Activated naive CD4-positive, alpha-beta T cell (primary cell): ENCODE data around the gene MALRD1.
"Not testable (repeated sequence)": the region's sequence is repeated elsewhere in the genome, so short reads cannot be mapped to it uniquely, and the experiment has no call there.

ENCODE experiments used
- DNase-seq, 4 experiments: peaks; one replicate each; lab custom pipeline; 2025; lab: John Stamatoyannopoulos, UW

Gene MALRD1

DNA sequence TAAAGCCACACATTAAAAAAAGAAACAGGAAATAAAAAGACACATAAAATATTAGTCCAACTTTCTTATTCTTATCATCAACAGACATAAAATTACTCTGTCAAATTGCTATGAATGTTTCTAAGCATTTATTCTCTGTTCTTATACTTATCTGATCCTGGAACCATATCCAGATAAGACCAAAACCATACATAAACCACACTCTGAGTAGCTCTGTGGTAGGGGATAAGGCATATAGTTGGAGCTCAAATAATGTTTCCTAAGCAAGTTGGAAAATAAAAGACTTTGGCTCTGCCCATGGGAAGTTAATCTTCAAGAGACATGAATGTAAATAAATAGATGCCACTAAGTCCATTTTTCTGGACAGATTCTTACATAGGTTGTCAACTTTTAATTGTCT lies 664.6 kb downstream of the MALRD1 start:
- DNase-seq = no peak

DNA sequence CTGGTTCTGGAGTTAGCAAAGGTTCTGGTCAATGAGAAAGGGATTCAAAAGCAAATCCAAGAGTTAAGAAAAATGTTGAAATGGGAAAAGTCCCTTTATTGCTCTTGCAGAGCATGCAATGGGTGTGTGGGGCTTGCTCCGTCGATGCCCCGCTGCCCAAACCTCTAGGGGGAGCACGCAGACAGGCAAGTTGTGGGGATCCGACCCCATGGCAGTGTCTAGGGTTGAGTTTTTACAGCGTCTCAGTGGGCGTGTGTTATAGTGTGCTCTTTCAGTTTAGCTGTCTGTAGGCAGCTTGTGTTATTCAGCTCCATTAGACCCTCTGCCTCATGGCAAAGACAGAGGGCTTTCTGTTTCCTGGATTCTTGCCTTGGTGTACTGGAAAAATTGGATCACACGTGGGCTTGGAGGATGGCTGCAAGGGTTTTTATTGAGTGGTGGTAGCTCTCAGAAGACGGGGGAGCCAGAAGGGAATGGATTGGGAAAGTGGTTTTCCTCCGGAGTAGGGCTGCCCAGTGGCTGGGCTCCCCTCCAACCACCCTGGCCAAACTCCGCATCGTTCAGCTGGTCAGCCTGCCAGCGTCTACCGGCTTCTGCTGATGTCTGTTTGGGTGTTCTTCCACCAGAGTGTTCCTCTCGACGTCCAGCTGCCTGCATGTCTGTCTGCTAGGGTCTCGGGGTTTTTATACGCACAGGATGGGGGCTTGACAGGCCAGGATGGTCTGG lies 665.4 kb downstream of the MALRD1 start:
- DNase-seq = no peak

GRCh38 chr10:19719284-19719683 lies 670.7 kb downstream of the MALRD1 start:
- DNase-seq = no peak

DNA sequence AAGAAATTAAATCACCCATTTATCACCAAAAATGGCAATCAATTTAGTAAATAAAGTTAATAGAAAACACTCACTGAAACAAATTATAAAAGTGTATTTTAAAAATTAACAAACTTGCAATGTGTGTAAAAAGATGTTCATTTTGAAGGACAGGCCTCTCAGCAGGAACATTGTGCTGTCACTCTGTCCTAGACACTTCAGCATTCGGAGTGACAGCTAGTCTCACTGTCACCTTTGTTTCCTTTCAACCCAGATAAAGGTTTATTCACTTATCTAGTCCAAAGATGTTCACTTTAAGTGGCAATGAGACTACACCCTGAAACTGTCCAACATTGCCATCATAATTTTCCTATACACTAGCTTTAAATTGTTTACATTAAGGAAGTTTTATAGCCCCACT lies 675.7 kb downstream of the MALRD1 start:
- no peak for DNase-seq

GRCh38 chr10:19728376-19728775 lies 679.8 kb downstream of the MALRD1 start:
- DNase-seq = no peak

GRCh38 chr10:19728964-19729363 lies 680.4 kb downstream of the MALRD1 start:
- DNase-seq = no peak

DNA sequence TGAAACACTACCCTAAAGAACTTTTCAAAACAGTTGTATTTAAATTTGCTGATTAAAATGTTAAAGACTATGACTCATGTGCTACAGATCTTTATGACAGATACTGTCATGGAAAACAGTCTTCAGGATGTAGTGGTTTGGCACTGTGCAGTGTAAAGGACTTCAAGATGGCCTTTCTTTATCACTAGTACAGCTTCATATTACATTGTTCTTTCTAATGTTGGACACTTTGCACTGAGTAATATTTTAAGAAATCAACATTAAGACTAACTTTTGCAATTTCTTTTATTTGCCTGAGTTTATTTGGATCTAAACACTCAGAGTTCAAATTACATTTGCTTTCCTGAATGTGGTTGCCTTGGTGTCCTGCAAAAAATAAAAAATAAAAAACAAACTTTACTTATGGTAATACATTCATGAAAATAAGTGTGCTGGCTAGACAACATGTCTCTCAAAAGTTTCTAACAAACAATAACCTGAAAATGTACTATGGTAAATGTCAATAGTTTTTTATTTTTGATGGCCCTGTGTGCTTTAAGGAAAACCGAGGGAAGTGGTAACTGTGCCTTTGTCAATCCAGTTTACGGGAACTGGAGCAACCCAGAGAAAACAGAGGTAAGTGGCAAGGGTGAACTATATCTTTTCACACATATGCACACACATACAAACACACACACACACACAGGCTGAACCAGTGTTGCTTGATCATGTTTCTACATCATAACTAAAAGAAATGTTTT lies 681.7 kb downstream of the MALRD1 start:
- DNase-seq = no peak

- no peak for DNase-seq
Observed at GRCh38 chr10:19730907-19731217, 682.3 kb downstream of the MALRD1 start.

GRCh38 chr10:19731560-19731959 lies 683.0 kb downstream of the MALRD1 start:
- no peak for DNase-seq

GRCh38 chr10:19738440-19738839 lies 689.8 kb downstream of the MALRD1 start:
- no peak for DNase-seq

- not testable (repeated sequence) for DNase-seq
Observed at GRCh38 chr10:19739232-19739631, 690.6 kb downstream of the MALRD1 start.

DNA sequence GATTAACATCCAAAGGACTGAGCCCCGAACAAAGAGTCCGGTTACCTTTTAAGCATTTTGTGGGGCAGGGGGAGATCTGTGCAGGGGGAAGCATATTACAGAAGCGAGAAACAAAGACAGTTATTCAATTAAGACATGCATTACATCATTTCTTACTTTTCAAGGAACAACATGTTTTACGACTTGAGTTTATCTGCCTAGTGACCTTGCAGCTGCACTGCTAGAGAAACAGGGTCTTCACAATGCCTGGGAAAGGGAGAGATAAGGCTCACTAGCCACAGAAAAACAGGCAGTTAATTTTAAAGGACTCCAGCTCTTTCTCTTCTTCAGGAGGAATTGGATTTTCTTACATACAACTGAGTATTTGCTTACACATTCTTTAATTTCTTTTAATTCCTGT lies 693.5 kb downstream of the MALRD1 start:
- not testable (repeated sequence) for DNase-seq

DNA sequence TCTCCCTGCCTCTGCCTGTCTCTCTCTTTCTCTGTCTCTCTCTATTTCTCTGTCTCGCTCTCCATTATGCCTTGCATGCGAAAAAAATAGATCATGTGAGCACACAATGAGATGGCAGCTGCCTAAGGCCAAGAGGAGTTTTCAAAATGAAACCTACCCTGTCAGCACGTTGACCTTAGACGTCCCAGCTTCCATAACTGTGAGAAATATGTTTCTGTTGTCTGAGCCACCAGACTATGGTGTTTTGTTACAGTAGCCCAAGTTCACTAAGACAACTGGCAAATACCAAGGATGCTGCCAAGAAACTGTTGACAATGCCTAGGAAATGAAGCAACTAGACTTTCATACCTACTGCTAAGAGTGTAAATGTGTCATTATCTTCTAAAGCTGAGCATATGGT lies 697.1 kb downstream of the MALRD1 start:
- no peak for DNase-seq

GRCh38 chr10:19749185-19749729 lies 700.7 kb downstream of the MALRD1 start:
- no peak for DNase-seq

DNA sequence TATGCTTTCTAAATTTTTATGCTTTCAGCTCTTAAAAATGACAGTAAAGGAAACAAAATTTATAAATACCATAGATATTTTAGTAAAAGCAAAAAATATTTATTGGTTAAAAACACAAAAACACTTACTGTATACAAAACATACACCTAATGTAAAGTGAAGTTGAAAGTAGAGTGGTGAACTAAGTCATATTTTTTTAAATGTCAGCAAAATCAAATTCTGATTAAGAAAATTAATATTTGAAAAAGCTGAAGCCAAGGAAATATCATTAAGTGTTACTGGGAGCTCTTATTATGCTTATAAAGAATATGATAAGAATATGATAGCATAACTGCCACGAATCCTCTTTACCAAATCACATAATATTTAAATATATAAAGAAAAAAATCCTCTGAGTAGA lies 702.4 kb downstream of the MALRD1 start:
- no peak for DNase-seq

GRCh38 chr10:19756919-19757318 lies 708.3 kb downstream of the MALRD1 start:
- DNase-seq = no peak

DNA sequence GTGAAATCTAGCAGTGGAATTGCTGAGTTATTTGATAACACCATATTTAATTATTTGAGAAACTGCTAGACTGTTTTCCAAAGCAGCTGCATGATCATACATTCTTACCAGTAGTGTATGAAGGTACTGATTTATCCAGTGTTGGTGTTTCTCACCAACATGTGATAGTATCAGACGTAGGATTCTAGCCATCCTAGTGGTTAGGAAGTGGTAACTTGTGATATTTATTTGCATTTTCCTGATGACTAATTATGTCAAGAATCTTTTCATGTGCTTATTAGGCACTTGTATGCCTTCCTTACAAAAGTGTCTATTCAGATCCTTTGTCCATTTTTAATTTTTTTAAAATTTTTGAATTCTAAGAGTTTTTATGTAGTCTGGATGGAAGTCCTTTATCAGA lies 713.4 kb downstream of the MALRD1 start:
- no peak for DNase-seq

- DNase-seq = no peak
Observed at GRCh38 chr10:19764111-19764510, 715.5 kb downstream of the MALRD1 start.

DNA sequence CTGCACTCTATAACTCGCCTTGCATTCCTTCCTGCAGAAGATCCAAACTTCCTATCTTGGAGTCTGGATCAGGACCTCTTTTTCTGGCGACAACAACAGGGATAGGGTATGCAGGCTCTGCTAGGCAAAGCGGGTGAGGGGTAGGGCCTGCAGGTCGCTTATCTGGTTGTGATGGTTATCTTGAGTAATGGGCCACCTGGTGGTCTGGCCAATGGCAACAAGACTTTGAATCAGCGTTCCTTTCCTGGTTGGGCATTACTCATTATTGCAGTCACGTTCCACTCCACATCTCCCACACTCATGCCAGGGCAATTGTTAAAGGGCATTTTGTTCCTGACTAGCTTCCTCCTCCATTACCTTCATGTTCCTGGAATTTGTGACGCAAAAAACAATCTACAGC lies 719.3 kb downstream of the MALRD1 start:
- DNase-seq = no peak

- DNase-seq = not testable (repeated sequence)
Observed at GRCh38 chr10:19769826-19770225, 721.2 kb downstream of the MALRD1 start.

DNA sequence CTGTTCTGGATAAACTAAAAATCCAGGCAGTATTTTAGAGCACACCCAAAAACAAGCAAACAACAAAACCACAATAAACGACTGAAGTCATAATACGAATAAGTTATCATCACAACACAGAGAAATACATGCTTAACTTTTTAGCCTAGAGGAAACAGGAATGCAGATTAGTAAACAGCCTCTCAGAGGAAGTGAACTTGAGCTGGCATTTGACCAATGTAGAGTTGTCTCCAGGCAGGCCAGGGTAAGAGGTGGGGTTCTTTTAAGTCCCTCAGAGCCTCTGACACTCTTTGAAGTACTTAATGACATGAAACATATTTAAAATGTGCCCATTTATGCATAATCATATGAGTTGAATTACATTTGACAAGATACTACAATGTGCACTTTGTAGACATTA lies 724.4 kb downstream of the MALRD1 start:
- DNase-seq = no peak

GRCh38 chr10:19775296-19775695 lies 726.7 kb downstream of the MALRD1 start:
- DNase-seq = no peak

DNA sequence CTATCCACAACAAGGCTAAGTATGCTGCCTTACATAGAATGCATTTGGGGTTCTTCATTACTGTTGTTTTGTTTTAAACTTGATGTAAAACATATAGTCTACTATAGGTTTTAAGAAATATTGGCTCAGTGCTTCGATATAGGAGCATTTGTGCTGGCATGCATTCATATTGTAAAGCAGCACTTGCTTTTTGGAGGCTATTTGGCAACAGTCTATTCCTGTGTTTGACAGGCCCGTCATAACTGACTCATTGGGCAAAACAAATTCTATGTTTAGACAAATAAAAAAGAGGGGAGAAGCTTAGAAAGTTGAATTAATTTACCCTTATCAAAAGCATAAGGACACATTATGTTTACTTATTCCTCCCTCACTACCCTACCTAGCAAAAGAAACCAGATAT lies 729.2 kb downstream of the MALRD1 start:
- DNase-seq = no peak

GRCh38 chr10:19778996-19779395 lies 730.4 kb downstream of the MALRD1 start:
- no peak for DNase-seq
